ENCODE measurements around the gene TCF3. TPM values are rescaled to one million over a fixed set of nuclear protein-coding genes. Genes with fewer than 3 reads are reported as not detected.
A peak's percentile ranks its signal among the peaks of the same experiment; 100 is the strongest.

The TCF3 gene
- total and polyA plus RNA-seq, 10 of the 15 experiments (the other 5 are each of a cell fraction or from before 2014, with no cell fraction given): 6.7 to 282 (median 70.7) TPM

DNA sequence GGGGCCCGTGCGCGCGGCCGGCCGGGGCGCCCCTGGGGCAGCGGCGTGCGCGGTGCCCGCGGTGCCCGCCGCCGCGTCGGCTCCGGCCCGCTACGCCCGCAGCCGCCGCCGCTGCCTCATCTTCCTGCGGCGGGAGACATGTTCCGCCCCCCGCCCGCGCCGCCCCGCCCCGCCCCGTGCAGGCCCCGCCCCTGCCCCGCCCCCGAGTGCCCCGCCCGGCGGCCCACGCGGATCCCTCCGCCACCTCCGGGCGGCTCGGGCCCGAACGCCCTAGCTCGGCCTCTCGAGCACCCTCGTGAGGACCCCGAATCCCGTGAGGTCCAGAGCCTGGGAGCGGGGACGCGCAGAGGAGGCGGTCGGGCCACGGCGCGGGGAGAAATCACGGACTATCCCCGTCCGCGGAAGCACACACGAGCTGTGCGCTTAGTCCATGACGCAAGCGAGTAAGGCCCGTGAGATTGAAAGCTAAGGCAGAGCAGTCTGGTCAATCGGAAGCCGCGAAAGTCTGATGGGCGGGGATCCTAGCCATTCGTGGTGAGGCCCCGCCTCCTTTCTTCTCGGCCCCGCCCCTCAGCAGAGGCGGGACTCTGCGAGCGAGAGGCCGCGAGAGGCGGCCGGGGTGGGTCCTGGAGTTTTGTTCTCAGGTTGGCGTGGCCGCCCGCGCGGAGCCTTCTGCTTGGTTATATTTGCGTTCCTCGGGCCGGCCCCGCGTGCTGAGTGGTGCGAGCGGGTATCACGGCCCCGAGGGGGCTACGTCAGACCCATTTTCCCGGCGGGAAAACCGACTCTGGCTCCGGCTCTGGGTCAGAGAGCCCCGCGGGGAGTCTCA, at the start of gene TCF3 (continued):
- TF ChIP-seq, protein P1, sequence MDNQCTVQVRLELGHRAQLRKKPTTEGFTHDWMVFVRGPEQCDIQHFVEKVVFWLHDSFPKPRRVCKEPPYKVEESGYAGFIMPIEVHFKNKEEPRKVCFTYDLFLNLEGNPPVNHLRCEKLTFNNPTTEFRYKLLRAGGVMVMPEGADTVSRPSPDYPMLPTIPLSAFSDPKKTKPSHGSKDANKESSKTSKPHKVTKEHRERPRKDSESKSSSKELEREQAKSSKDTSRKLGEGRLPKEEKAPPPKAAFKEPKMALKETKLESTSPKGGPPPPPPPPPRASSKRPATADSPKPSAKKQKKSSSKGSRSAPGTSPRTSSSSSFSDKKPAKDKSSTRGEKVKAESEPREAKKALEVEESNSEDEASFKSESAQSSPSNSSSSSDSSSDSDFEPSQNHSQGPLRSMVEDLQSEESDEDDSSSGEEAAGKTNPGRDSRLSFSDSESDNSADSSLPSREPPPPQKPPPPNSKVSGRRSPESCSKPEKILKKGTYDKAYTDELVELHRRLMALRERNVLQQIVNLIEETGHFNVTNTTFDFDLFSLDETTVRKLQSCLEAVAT (IDR thresholded peaks at IDR 0.05): peak; percentile 89
- peak; percentile 41 for TF ChIP-seq ESRRA (IDR thresholded peaks at IDR 0.05; ENCODE audit: low read length)
- TF ChIP-seq NFYA (IDR thresholded peaks at IDR 0.05; ENCODE audit: borderline replicate concordance, low read depth, low read length): peak; percentile 72

DNA sequence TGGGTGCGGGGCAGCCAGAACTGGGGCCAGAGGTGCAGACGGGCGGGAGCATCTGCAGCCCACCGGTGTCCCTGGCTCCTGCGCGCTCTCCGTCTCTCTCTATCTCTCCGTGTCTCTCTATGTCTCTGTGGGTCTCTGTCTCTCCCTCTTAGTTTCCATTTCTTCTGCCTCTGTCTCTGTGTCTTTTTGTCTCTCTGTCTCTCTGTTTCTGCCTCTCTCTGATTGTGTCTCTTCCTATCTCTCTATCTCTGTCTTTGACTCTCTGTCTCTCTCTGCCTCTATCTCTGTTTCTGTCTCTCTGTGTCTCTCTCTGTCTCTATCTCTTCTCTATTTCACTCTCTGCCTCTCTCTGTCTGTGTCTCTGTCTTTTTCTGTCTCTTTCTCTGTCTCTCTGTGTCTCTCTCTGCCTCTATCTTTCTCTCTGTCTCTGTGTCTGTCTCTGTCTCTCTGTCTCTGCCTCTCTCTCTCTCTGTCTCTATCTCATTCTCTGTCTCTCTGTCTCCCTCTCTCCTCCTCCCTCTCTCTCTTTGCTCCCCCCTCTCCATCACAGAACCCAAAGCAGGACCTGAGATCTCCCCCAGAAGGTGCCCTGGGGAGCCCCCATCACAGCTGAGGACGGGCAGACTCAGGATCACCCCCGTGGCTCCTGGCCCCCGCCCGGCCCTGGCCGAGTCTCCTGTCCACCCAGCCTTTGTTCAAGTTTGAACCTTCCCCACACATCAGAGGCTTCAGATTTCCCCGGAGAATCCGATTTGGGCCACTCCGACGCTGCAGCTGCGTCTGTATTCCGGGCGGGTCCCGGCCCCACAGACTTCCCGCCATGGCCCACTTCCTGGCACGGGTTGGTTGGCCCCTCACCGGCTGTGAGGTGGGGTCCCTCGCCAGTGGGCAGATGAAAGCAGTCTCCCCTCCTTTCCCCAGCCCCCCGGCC, 48.6 kb upstream of the TCF3 start:
- POLR2A ChIA-PET: no interaction called here
- Histone ChIP-seq H3K4me1 (ENCODE audit: control insufficient read depth, insufficient read depth, low read length) (no peaks in the 10 kb centered on the region), H3K79me2 (ENCODE audit: control insufficient read depth, insufficient read depth, low read length) (no peaks in the 10 kb centered on the region), H3K36me3 (ENCODE audit: control insufficient read depth in 2 of 2, insufficient read depth in 2 of 2, low read length in 1 of 2) (no peaks in the 10 kb centered on the region), H4K20me1 (ENCODE audit: control insufficient read depth, insufficient read depth) (no peaks in the 10 kb centered on the region), H3K9ac (ENCODE audit: control insufficient read depth, insufficient read depth, low read length) (no peak overlapping the region), H3K4me3 (no peak overlapping the region), H3K27ac (ENCODE audit: control insufficient read depth, insufficient read depth) (no peak overlapping the region), H3K9me3 (replicated peaks; ENCODE audit: control insufficient read depth, insufficient read depth, low read length) (no peaks in the 10 kb centered on the region; the same call in 2 of the 3 replicates), H3K4me2 (ENCODE audit: control insufficient read depth, insufficient read depth) (no peak overlapping the region), H3K27me3 (replicated peaks in 1 of 2; ENCODE audit: control insufficient read depth in 2 of 2, insufficient read depth in 2 of 2, low read length in 1 of 2) (no peaks in the 10 kb centered on the region; a peak in 2 of 4 replicates), H2AFZ (ENCODE audit: control insufficient read depth, low read depth, low read length) (no peak overlapping the region)
- intact Hi-C loops (cut with micrococcal nuclease; ENCODE audit: unreplicated experiment) (no loop called here), in situ Hi-C loops (cut with MboI) (no loop called here)
- WGBS (ENCODE audit: insufficient coverage, insufficient replicate concordance, low lambda C conversion rate, missing lambda C conversion rate): 26% methylated on average over 26 of the region's 26 CpGs
- SMC1A ChIA-PET (ENCODE audit: uncharacterized antibody, unreplicated experiment): no interaction called here
- BruUV-seq (replicated peaks): no TSS peak
- no peak for FAIRE-seq
- DNase-seq (ENCODE audit: low read depth, low spot score): no peak
- TF ChIP-seq, protein P2, sequence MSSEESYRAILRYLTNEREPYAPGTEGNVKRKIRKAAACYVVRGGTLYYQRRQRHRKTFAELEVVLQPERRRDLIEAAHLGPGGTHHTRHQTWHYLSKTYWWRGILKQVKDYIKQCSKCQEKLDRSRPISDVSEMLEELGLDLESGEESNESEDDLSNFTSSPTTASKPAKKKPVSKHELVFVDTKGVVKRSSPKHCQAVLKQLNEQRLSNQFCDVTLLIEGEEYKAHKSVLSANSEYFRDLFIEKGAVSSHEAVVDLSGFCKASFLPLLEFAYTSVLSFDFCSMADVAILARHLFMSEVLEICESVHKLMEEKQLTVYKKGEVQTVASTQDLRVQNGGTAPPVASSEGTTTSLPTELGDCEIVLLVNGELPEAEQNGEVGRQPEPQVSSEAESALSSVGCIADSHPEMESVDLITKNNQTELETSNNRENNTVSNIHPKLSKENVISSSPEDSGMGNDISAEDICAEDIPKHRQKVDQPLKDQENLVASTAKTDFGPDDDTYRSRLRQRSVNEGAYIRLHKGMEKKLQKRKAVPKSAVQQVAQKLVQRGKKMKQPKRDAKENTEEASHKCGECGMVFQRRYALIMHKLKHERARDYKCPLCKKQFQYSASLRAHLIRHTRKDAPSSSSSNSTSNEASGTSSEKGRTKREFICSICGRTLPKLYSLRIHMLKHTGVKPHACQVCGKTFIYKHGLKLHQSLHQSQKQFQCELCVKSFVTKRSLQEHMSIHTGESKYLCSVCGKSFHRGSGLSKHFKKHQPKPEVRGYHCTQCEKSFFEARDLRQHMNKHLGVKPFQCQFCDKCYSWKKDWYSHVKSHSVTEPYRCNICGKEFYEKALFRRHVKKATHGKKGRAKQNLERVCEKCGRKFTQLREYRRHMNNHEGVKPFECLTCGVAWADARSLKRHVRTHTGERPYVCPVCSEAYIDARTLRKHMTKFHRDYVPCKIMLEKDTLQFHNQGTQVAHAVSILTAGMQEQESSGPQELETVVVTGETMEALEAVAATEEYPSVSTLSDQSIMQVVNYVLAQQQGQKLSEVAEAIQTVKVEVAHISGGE (CRISPR knock-in tag; IDR thresholded peaks at IDR 0.05): no peak
- no peak for TF ChIP-seq ZNF207 (IDR thresholded peaks at IDR 0.05; ENCODE audit: borderline replicate concordance)
- TF ChIP-seq, protein P3, sequence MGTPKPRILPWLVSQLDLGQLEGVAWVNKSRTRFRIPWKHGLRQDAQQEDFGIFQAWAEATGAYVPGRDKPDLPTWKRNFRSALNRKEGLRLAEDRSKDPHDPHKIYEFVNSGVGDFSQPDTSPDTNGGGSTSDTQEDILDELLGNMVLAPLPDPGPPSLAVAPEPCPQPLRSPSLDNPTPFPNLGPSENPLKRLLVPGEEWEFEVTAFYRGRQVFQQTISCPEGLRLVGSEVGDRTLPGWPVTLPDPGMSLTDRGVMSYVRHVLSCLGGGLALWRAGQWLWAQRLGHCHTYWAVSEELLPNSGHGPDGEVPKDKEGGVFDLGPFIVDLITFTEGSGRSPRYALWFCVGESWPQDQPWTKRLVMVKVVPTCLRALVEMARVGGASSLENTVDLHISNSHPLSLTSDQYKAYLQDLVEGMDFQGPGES (IDR thresholded peaks at IDR 0.05): no peak
- TF ChIP-seq, protein P4, sequence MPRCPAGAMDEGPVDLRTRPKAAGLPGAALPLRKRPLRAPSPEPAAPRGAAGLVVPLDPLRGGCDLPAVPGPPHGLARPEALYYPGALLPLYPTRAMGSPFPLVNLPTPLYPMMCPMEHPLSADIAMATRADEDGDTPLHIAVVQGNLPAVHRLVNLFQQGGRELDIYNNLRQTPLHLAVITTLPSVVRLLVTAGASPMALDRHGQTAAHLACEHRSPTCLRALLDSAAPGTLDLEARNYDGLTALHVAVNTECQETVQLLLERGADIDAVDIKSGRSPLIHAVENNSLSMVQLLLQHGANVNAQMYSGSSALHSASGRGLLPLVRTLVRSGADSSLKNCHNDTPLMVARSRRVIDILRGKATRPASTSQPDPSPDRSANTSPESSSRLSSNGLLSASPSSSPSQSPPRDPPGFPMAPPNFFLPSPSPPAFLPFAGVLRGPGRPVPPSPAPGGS (IDR thresholded peaks at IDR 0.05; ENCODE audit: borderline replicate concordance, insufficient read depth, low read depth, low read length, poor library complexity, severe bottlenecking): no peak
- TF ChIP-seq STAT1 (conservative IDR thresholded peaks at IDR 0.05): no peak
- TF ChIP-seq RFX5 (IDR thresholded peaks at IDR 0.05; ENCODE audit: low read depth, low read length): no peak
- no peak for TF ChIP-seq CBFB (IDR thresholded peaks at IDR 0.05; ENCODE audit: low read depth)
- TF ChIP-seq MXI1 (IDR thresholded peaks at IDR 0.05; ENCODE audit: low read depth, low read length): no peak
- TF ChIP-seq CBX3 (IDR thresholded peaks at IDR 0.05; ENCODE audit: borderline replicate concordance, low read depth): no peak
- CTCF ChIA-PET: no interaction called here
- ATAC-seq: no peak
- RAD21 ChIA-PET (ENCODE audit: unreplicated experiment): interaction anchor here (0.6 kb wide), 1 partner anchor 1605 kb away, joined by 3 read pairs; no protein-coding TSS in a partner anchor

Data from GM12878 (cell line).